NOMO-1 treated with dmso at 0.1 percent for 144 hours (cell line): ENCODE results near the gene UNK.
"Not testable (repeated sequence)": the region's sequence is repeated elsewhere in the genome, so short reads cannot be mapped to it uniquely, and the experiment has no call there.

Experiments
- DNase-seq: peaks from one replicate; lab custom pipeline; 2025; ENCODE audit not compliant: unreplicated experiment; lab: John Stamatoyannopoulos, UW

The UNK gene

DNA sequence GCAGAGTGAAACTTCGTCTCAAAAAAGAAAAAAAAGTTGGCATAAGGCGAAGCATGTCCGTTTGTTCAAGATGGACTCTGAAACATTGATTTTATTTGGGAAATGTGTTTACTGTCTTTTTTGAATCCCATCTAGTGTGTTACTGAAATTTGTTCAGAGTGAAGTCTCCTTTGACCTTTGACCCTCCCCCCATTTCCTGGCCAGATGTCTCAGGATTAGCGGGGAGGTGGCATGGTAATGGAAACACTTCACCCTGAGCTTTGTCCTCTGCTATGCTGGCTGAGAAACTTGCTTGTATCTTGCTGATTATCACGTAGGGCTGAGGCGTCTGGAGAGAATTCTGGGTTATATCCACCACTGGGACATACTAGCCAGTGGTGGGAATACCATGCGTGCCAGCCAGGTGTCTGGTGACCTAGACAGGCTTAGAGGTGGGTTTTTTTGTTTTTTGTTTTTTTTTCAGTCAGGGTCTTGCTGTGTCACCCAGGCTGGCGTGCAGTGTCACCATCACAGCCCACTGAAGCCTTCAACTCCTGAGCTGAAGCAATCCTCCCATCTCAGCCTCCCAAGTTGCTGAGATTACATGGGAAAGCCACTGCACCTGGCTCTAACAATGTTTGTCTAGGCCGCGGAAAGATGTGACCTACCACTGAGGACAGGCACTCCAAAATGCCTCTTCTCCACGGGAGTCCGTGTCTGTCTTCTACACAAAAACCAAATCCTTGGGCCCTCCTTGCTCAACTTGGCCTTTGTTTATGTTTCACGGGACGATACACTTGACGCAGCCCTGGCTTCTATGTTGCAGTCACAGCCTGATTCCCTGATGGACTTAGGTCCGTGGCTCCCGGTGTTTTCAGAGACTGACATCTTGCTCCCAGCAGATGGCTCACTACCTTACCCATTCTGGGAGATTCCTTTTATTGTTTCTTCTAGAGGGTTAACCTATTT, 13.0 kb upstream of the UNK start:
- no peak for DNase-seq

DNA sequence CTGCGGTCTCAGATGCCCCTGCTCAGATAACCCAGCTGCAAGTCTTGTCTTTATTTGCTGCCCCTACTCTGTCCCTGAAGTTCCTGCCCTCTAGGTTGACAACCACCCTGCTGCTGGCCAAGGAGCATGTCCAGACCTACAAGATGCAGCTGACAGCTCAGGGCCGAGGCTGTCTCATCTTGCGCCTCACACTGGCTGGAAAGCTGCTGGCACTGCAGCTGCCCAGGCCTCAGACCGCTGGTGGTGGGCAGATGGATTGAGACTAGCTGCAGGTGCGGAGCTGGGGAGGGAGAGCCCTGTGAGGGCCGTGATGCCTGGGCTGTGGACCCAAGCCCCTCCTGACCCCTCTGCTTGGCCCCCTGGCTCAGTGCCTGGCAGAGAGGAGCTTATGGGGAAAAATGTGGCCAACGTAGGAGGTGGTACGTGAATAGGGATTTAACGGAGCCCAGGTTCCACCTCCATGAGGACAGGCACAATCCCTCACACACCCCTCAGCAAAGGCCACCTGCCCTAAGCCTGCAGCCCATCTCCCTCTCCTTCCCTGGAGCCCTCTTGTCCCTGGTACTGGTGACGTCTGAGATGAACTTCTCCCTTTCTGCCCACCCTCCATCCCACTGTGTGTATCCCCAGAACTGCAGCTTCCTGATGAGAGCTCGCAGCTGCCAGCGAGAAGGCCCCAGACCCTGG, 11.3 kb upstream of the UNK start:
- no peak for DNase-seq

DNA sequence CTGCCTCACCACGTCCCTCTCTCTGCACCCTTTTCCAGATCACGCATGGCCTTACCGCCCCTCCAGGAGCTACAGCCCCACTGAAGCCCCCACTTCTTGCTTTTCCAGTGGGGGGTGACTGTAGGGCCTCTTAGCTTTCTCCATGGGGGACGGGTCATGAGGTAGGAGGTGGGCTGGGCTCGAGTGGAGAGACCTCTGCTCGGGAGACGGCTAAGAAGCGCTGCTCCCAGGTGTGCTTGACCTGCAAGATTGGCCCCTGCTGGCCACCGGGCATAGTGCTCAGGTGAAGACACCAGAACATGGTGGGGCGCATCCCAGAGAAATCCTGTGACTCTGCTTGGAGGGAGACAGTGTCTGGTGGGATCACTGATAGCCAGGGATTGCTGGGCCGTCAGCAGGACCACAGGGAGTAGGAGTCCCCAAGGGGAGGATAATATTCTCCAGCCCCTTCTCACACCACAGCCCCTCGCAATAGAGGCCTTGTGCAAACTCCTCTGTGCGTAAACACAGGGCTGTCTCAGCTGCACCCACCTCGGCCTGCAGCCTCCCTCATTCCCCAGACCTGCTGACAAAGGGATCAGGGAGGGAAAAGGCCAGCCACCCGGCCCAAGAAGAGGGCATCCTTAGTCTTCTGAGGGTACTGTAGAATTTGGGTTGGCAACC, 10.7 kb upstream of the UNK start:
- DNase-seq: no peak

DNA sequence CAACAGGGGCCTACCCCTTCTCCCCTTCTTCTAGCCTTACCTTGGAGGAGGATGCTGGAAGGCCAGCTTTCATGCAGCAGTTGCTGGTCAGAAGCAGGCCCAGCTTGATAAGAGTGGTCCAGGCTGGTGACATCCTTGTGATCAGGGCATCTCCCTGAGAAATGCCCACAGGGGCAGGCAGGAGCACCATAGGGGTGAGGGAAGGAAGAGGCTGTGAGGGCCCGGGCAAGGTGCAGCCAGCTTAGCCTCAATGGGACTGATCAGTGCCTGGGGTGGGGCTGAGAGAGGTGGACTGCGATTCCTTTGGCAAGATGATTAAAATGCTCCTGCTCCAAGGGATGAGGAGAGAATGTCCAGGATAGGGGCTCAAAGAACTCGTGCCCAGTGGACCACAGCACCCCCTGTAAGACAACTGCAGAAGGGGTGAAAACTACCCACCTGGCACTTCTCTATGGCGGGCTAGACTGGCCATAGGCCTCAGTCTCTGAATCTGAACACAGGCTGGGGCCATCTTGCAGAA, 10.1 kb upstream of the UNK start:
- no peak for DNase-seq

DNA sequence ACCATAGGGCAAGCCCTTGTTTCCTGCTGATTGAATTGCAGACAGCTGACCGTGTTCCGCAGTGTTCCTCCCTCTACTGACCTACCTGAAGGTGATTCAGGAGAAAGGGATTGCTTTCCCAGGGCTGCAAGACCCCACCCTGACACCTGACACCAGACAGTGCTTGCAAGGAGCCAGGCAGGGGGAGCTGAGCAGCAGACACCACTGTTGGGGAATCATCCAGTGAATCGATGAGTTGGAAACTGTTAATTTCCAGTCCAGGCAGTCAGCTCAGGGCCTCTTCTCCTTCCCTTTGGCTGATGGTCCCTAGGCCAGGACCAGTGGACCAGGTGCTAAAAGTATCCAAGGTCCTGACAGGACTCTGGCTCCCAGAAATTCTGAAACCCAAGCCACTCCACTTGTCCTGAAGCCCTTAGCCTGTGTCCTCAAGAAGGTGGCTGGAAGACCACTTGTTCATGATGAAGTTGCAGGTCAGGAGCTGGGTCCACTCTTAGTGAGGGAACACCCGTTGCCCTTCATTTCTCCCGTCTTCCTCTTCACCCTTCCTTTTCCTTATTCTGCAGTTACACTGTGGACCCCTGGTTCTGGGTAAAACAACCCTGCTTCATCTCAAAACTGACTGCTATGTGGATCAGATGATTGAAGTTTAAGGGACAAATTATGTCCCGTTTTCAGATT, 9.5 kb upstream of the UNK start:
- no peak for DNase-seq

DNA sequence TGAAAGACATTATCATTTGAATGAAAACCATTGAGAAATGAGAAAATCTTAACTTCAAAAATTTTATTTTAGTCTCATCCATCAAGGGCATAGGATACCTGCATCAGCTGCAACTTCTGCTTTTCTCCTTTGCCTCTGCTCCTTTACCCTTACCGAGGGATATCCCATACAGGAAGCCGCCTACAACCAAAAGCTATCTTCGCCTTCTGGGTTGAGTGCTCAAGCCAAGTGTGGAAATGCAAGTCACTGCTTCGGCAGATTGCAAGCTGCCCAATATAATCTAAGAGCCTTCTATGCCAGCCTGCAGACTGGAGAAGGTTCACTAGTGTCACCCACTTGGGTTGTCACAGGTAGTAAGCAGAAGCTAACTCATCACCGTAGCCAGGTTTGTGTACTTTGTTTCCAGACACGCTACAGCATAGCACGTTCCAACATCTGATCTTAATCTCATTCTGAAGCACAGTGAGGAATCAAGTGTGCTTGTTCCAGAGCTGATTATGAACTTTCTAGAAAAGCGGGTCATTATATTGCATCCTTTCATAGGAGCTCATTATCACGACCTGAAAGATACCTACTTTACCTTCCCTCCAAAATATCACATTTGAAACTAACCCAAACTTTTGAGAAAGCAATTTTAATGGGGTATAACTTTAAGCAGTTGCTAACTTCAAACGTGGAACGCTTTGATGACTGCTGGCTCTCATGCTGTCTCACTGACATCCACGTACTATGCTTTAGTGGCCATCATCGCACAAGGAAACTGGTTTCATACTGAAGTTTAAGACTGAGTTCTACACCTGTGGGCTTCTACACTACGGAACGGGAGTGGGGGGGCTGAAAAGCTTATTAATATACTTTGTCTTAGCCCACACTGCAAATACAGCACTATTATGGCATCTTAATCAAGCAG, 8.0 kb upstream of the UNK start:
- peak; percentile 23 for DNase-seq

DNA sequence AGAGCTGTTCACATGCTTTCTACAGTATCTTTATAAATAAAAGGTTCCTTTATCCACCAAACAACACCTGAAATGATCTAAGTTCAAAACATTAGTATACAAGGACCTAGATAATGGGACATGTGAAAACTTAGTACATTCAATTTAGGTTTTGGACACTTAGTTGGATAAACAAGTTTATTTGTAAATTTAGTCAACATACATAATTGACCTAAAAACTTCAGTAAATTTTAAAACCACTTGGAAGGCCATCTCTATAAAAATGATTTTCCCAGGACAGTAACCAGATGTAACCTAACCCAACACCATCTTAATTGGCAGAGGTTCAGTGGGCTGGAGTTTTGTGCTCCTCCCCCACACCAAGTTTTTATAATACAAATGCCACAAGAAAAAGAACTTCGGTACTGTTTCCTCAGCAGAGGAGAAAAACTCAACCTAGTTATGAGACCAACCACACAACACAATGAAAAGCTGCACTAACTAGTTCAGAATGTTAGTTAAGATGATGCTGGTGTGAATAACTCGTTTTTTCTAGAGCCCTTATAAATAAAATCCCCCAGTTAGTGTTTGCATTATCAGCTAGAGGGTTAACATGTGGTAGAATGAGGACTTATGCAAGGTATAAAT, 7.2 kb upstream of the UNK start:
- DNase-seq: no peak

DNA sequence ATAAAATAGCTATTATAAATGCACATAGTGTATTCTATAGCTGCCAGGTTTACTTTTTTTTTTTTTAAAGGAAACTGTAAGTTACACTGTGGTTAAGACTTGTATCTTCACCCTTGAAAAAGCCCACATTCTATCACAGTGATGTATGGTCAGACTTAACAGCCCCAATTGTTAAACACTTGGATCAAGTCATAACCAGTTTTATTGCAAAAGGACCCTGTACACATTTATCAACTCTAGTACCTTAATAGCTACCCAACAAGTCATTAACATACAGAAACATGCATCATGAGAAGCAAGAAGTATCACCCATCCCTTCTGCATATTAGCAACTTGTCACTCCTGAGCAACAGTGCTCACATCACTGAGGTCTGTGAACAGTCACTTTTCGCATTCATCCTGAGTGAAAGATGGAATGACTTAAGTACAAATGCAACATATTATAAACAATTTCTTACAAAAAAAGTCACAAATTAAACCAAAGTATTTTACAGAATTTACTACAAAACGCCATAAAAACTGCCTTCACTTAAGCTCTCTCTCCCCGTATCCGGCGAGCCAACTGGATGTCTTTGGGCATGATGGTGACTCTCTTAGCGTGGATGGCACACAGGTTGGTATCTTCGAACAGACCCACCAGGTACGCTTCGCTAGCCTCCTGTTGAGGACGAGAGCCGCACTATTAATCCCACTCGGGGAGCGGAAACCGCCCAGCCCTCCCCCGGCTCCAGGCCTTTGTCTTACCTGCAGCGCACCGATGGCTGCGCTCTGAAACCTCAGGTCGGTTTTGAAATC, 6.3 kb upstream of the UNK start:
- DNase-seq: not testable (repeated sequence)

DNA sequence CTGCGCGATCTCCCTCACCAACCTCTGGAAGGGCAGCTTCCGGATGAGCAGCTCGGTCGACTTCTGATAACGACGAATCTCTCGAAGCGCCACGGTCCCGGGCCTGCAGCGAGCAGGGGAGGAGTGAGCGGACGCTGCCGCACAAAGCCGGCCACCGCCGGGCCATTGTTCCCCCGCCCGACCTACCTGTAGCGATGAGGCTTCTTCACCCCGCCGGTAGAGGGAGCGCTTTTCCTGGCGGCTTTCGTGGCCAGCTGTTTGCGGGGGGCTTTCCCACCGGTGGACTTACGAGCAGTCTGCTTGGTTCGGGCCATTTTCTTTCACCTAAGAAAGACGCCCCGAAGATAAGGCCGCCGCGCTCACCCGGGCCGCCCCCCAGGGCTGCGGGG, 5.8 kb upstream of the UNK start:
- peak; percentile 68 for DNase-seq

DNA sequence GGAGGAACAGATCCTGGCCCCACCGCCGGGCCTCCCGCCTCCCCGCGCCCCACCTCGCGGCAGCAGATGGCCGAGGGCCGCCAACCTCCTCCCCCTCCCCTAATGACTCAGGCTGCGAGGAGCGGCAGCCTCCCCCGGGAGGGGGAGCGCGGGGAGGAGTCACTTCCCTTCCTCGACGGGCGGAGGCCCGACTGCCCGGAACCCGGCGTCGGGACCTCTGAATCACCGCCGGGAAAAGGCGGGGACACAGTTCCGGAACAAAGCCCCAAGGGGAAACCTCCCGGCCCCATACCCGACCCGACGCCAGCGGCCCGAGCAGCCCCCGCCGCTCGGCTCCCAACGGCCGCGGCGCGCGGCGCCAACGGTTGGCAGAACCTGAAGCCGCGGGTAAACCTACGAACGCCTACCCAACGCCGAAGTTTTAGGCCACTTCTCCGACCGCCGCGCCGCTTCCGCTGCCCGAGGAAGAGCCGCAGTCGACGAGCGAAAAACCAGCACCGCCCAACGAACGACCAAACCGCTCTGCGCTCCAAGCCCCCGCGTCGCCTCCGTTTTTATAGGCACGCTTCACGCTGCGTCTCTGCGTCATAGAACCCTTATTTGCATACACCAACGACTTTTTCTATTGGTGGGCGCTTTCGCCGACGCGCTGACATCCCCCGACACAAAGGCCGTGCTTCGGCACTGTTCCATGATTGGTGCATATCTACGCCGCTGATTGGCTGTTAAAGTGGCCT, 5.2 kb upstream of the UNK start:
- DNase-seq: peak; percentile 97

DNA sequence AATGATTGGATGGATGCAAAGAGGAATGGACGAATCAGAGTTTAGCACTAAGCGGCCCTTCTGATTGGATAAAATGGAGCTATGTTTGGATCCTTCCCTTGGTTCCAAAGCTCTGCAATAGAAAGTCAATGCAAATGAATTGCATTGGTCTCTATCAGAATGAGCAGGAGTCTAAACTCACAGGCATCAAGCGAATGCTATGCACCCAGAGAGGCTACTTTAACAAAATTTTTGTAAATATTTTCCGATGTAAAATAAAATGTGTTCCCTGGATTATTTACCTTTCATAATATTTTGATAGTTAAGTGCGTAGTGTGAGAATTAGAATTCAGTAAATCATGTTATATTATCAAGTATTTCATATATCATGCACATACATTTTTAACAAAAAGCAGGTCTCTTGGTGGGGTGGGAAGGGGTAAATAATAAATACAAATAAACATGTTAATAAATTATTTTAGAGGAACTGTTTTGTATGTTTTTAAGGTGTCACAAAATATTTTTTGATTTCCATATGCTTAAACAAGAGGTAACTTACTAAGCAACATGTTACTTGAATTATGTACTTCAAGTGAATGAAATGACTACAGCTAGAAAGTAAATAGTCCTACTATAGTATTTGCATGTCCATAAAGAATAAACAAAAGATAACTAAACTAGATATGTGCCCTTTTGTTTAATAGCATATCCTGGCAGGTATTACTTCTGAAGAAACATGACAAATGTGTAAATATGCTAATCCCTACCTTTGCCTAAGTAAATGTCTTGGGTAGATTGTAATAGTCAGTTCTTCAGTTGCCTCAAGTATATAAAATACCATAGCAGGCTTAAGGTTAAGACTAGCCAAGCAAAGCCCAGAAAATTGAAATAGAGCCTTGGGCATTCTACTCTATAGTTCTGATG, 4.4 kb upstream of the UNK start:
- DNase-seq: no peak

DNA sequence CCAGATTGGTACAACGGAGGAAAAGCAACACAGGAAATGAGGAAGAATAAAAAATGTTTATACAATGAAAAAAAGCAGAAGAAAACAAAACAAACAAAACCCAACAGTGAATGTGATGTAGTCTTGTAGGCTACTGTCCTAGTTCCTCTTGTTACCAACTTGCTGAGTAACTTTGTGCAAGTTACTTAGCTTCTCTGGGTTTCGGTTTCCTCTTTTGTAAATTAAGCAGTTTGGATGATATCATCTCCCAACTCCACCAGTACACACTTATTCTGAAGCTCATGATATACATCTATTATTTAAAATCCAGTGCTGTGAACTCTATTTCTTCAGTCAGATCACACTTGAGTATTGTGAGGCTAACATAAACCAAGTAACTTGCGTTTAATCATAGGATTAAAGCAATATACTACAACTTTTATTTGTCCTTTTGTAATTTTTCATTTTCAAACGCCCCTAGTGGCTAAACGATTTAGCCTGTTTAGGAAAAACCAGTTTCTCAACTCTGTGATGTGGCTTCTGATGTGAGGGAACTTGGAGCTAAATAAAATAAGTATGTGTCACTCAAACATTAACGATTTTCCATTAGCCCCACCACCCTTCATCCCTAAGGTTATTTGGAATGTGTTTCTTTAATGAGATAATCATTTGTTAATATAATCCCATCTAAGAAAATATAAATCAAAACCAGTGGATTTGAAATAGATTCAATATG, 1.4 kb upstream of the UNK start:
- peak; percentile 78 for DNase-seq

DNA sequence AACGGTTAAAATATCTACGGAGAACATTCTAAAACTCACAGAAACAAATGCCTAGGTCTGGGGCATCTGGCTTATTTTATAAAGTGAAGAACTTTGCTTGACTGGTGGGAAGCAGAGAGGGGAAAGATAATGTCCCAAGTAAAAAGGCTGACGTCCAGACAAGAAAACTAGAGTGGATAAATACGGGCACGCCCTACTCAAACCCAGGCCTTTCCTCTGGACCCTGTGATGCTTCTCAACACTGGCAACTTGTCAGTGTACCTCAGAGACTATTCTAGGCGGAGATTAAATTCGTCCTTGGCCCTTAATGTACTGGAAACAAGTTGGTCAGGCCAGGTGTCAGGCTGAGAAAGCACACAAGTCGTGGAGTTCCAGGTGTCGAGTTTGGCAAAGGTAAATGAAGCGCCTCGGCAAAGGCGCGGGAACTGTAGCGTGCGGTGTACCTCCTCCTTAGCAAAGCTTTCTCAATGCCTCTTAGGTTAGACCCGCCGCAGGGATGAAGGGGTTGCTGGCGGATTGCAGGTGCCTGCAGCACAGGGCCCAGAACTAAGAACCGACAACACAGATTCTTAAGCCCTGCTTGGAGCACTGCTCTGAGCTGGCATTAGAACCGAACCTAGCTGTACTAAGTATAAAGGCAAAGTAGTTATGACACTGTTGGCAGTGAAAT, 668 bp upstream of the UNK start:
- DNase-seq: no peak

DNA sequence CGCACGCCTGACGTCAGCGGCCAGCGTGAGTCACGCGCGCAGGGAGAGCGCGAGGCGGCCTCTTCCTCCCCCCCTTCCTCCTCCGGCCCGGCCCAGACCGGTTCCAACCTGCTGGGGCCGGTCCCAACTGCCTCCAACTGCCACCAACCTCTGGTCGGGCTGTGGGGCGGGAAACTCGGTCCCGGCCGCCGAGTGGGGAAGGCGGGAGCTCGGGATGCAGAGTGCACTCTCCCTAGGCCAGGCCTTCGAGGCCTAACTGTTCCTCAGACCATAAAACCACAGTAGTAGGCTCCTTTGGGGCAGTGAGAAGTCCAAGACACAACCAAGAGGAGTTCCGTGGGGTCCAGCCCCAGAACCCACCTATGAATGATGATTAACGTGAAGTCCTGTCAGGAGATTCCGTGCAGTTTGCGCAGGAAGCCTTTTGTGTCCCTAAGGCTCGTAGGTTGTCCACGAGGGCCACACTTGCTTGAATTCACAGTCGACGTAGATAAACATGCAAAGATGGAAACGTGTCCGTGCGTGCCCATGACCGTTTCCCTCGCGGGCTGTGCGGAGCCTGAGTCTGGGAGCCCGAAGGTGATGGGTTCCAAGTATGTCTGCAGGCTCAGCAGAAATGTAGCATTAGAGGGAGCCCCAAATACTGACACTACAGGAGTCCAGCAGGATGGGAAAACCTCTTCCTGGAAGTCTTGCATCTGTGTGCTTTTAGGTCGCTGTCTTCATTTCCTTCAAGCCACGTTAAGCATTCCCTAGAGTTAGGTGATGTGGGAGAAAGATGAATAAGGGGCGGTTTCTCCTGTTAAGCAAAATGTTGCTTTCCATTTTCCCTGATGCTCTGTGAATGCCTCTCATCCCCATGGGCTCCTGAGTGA, 647 bp downstream of the UNK start:
- peak; percentile 87 for DNase-seq

DNA sequence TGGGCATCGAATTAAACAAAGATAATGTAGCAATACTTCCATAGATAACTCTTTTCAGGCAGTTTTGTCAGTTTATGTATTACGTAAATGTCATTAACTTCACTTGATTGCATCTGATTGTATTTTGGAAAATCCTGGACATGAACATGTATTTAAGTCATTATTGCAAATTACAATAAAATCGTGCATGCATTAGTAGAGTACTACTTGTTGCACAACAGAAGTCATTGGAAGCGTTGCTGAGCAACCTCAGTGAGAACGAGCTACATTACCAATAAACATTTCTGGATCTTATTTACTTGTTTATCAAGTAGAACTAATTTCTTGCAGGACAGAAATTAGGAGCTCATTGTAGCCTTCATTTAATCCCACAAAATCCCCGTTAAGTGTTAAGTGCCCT, 6.6 kb downstream of the UNK start:
- DNase-seq: no peak
